GM13977 (cell line): ENCODE data around the gene PRSS21.

Experiments used
- DNase-seq: peaks from one replicate; pipeline ENCODE4 v3.0.0; 2012; ENCODE audit warnings: low spot score
- CTCF ChIP-seq: IDR thresholded peaks from 2 replicates; pipeline ENCODE4 v1.5.1; 2012; ENCODE audit warnings: mild to moderate bottlenecking, control low read depth; ENCODE audit not compliant: insufficient read depth; ENCODE audit errors: extremely low read depth, missing control alignments
- in situ Hi-C: fragments of 300-500 bp; cut with MboI; formaldehyde crosslinking; loops from one replicate; pipeline ENCODE4 v1.12.0; 2022; ENCODE audit warnings: low sequenced_read_pairs, low pct_unique_long_range_greater_than_20kb, mixed read lengths, inconsistent platforms; ENCODE audit not compliant: unreplicated experiment

Gene PRSS21

GRCh38 chr16:2779978-2780898 lies 36.8 kb upstream of the PRSS21 start:
- DNase-seq: no peak
- in situ Hi-C loops: no loop called here
- no peak for TF ChIP-seq CTCF

GRCh38 chr16:2782583-2783351 lies 34.3 kb upstream of the PRSS21 start:
- DNase-seq: no peak
- in situ Hi-C loops: no loop called here
- no peak for TF ChIP-seq CTCF

GRCh38 chr16:2783581-2784357 lies 33.3 kb upstream of the PRSS21 start:
- in situ Hi-C loops: no loop called here
- no peak for TF ChIP-seq CTCF
- DNase-seq: no peak

- no peak for DNase-seq
- no peak for TF ChIP-seq CTCF
- in situ Hi-C loops: no loop called here
Observed at GRCh38 chr16:2784358-2785100, 32.5 kb upstream of the PRSS21 start.

GRCh38 chr16:2785101-2785991 lies 31.7 kb upstream of the PRSS21 start:
- DNase-seq: no peak
- in situ Hi-C loops: no loop called here
- peak; percentile 5 for TF ChIP-seq CTCF
